HG02571 (cell line): ENCODE results near the gene MEF2B.
"Not testable (repeated sequence)": the region's sequence is repeated elsewhere in the genome, so short reads cannot be mapped to it uniquely, and the experiment has no call there.

Source experiments
- ATAC-seq: cut with Tn5 transposase; IDR thresholded peaks from one replicate; pipeline ENCODE4 v1.9.1; 2021; ENCODE audit warnings: mild to moderate bottlenecking, moderate library complexity; ENCODE audit not compliant: unreplicated experiment

MEF2B gene

GRCh38 chr19:19193926-19194325 lies 23.9 kb upstream of the MEF2B start:
- ATAC-seq: no peak

- ATAC-seq: no peak
Observed at GRCh38 chr19:19192910-19193423, 22.9 kb upstream of the MEF2B start.

DNA sequence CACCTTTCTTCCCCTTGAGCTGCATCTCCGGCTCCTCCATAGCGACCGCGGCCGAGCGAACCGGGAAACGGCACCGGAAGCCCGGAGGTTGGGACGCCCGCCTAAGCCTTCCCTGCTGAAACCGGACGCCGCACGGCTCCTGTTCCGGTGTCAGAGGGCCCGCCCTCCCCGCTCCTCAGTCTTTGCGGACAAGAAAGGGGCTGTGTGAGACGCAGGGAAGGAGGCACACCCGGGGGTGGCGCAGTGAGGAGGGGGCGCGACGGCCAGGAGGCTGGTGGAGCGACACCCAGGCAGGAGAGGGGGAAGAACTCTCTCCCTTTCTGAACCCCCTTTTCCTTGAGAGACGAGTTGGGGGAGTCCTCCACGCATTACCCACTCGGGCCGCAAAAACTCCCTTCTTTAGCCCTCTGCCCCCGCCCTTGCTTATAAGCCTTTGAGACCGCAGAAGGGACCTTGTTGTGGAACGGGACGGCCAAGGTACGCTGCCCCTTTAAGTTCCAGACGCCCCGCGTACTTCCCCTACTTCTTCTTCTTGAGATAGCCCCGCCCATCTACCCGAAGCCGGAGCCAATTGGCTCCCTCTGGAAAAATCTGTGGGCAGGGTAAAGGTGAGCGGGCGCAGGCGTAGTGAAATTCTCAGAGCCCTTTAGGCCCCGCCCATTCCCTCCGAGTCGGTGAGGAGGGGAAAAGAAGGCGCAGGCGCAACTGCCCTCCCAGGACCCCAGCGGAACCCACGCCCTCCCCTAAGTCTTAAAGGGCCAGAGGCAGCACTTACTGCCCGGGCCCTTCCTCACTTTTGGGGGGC lies 22.2 kb upstream of the MEF2B start, which contains the start of the genes BORCS8 and RFXANK:
TSS of gene BORCS8 (minus strand) at position 75 of the 805 bp plus-strand sequence. CDS start at position 40, 35 bp downstream.
TSS of gene RFXANK (plus strand) at position 181 of the 805 bp plus-strand sequence. CDS start 1,689 bp downstream, outside the sequence.
- peak; percentile 78 for ATAC-seq

- no peak for ATAC-seq
Observed at GRCh38 chr19:19191768-19192077, 21.7 kb upstream of the MEF2B start.

- no peak for ATAC-seq
Observed at GRCh38 chr19:19186742-19187141, 16.7 kb upstream of the MEF2B start.

DNA sequence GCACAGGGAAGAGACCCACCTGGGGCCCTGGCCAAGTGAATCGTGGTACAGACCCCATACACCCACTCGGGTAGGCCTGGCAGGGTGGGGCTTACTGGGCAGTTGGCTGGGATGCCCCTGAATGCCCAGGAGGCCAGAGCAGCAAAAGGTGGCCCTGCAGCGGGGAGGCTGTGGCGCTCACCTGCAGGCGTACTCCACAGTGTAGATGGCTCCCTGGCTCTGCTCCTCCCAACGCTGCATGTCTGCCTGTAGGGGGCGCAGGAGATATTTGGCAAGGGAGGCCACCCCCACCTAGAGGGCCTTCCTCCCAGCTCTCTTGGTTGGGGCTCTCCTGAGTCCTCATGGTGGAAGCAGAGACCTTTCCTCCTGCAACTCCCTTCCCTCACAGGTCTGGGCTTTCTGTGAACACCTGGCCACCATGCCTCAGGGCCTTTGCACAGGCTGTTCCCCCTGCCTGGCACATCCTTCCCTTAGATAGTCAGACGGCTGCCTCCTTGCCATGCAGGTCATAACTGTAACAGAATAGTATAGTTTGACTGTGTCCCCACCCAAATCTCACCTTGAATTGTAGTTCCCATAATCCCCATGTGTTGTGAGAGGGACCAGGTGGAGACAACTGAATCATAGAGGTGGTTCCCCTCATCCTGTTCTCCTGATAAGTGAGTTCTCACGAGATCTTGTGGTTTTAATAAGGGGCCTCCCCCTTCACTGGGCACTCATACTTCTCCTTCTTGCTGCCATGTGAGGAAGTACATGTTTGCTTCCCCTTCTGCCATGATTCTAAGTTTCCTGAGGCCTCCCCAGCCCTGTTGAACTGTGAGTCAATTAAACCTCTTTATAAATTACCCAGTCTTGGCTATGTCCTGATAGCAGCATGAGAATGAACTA lies 16.0 kb upstream of the MEF2B start:
- no peak for ATAC-seq

DNA sequence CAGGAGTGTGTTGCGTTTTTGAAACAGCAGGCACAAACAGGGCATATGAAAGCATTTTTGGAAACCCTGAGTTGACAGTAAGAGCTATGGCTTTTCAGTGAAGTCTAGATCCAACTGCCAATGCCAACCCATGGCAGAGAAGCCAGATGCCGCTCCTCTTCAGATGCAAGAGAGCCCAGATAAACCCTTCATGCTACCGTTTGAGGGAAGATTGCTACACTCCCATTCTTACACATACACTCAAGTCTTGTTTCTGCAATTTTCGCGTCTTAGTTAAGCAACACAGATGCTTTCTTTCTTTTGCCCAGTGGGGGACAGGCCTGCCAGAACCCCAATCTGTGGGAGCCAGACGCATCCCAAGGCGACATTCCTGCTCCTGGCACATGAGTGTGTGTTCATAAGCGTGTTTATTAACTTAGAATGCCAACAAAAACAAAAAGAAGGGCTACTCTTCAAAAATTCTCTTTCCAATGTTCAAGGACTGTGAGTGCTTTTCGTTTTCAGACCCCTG lies 11.5 kb upstream of the MEF2B start:
- ATAC-seq: no peak

DNA sequence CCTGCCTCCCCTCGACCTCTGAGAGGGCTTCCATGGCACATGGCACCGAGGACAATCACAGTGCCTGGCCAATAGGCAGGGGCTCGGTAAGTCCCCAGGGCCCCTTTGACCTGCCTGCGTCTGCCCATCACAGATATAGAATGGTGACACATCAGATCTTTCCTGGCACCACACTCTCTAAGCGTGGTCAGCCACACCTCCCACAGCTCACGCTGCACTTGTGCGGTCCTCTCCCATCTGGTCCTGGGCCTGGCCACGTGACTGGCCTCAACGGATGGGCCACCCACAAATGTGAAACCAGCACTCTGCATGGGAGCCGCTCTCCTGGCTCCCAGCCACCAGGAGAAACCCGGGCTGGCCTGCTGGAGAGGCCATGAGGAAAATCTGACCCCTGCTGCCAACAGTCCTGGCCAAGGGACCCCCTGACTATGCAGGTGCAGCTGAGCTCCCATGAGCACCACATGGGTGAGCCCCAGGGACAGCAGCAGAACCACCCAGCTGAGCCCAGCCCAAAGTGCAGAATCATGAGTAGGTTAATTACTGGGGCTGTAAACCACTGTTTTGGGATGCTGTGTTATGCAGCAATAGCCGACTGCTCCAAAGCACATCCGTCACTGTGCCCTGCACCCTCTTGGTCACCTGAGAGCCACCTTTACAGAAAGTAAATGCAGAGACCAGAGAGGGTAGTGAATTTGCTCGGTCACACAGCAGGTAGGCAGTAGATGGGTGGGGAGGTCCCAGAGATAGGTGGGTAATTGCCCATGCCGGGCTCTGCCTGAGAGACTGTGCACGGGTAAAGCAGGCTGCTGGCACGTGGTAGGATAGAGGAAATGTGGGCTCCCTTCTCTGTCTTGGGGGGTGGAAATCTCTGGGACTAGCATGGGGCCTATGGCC lies 9.7 kb upstream of the MEF2B start:
- ATAC-seq: no peak

DNA sequence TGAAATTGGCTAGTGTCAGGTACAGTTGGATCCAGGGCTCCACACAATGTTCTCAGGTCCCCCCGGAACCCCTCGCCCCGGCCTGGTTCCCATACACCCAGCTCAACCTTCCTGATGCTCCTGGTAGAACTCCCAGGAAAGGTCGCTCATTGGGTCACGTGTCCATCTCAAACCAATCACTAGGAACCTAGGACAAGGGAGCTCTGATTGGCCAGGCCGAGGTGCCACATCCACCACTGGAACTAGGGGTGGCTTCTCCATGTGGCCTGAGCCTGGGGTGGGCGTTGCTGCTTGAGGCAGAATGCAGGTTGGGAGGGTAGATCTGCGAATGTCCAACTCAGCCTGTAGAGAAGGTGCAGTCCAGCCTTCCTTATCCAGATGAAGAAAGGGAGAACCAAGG lies 6.9 kb upstream of the MEF2B start:
- no peak for ATAC-seq

GRCh38 chr19:19173243-19173642 lies 3.2 kb upstream of the MEF2B start:
- ATAC-seq: not testable (repeated sequence)

DNA sequence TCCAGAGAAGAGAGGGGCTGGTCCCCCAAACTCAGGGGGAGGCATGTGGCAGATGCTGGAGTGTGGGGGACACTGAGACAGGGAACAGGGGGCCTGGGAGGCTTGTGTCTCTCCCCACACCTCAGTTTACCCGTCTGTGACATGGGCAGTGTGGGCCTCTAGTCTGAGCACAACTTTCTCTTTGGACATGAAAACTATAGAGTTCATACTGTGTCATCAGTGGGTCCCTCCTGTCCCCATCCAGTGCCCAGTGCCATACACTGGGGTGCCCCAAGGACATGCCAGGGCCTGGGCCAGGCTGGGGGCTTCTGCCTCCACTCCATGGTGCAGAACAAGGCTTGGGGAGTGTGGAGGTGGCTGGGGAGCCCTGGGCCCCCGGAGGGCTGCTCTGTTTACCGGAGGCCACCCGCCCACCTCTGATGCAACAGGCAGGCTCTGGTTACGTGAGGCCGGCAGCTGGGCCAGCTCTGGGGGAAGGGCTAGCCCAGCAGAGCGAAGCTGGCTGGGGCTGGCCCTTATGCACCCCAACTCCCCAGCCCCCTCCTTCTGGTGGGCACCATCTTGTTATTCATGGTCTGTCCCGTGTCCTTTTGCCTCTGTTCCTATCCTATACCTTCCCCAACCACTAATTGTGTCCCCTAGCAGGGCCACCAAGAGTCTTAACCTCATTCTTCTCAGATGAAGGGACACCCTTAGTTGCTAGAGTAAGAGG lies 1.9 kb upstream of the MEF2B start:
- ATAC-seq: no peak

DNA sequence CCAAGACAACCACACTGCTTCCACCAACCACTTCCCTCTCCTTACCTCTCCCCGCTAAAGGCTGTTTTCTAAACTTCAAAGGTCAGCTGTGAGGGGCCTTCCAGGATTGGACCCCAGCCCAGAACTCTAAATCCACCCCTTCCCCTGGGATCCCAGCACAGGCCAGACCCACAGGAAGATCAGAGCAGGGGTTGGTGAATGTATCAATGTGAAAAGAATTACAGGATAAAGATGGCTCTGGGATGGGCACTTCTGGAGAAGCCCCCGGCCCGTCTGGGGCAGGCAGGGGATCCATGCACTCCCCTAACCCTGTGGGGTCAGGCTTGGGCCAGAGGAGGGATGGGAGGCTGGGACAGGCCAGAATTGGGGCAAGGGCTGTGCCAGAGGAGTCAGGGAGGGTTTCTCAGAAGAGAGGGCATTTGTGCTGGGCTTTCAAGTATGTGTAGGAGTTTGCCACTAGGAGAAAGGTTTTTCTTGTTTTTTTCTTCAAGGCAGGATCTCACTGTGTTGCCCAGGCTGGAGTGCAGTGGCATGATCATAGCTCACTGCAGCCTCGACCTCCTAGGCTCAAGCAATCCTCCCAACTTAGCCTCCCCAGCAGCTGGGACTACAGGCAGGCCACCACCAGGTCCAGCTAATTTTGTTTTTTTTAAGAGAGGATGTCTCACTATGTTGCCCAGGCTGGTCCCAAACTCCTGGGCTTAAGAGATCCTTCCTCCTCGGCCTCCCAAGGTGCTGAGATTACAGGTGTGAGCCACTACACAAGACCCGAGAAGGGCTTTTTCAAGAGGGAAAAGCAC lies 1.0 kb upstream of the MEF2B start:
- no peak for ATAC-seq

GRCh38 chr19:19169236-19170052 lies 619 bp downstream of the MEF2B start:
- no peak for ATAC-seq

DNA sequence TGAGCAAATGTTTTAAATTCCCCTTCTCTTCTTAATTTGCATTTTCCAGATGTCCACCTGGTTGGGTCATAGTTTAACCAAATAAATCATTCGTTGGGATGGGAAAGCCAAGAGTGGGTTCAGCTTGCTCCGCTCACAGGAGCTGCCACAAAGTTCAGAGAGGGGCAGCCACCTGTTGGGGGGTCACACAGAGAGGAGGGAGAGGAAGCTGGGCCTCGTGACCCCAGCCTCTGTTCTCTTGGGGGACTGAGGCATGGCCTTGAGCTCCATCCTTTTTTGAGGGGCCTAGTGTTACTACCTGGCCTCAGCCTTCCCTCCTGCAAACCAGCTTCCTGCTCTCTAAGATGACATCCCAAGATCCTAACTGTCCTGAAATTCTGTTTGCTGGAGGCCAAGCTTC lies 2.5 kb downstream of the MEF2B start:
- ATAC-seq: no peak

DNA sequence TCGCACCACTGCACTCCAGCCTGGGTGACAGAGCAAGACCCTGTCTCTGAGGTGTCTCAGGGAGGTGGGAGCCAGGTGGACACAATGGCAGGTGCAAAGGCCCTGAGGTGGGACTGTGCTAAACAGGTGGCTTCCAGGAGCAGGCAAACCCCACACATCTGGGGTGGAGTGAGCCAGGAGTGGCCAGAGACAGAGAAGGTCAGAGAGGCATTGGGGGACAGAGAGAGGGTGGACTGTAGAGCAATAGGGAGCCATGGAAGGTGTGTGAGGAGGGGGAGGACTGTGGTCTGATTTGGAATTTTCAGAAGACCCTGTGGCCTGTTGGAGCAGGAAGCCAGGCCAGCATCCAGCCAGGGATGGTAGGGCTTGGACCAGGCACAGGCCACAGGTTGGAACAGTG lies 4.7 kb downstream of the MEF2B start:
- ATAC-seq: no peak

DNA sequence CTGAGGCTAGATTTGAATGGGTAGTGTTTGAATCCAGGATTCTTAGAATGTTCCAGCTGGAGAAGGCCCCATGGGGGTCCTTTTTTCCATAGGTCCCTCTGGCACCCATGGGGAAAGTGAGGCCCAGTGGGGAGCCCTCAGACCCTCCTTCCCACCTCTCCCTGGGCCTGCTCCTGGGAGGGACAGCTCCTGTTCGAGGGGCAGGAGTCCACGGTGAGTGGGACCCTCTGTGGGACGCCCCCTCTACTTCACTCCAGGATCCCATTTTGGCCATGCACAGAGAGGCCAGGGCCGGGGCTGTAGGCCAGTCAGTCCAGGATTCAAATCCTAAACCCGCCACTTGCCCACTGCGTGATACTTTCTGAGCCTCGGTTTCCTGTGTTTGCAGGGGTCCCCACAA lies 7.6 kb downstream of the MEF2B start:
- no peak for ATAC-seq

DNA sequence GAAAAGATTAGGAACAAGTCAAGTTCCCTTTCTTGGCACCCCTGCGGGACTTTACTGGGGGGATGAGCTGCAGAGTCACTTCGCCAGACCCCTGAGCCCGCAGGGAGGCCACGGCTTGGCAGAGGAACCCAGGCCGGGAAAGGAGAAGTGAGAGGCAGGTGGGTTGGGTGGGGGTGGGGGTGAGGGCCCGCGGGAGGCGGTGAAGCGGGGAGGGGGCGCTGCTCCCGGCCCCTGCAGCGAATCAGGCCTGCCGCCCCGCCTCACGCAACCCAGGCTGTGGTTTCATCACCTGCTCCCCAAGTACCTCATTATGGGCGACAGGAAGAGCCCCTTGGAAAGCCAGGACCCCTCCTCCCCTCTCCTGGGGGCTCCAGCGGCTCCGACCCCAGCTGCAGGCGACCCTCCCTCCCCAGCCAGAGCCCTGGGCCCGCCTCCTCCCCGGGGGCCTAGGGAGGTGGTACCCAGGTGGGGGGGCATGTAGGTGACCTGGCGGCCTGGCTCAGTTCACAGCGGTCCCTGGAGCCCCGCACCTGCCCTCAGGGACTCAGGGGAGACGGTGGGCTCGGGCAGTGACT lies 9.5 kb downstream of the MEF2B start:
- no peak for ATAC-seq

DNA sequence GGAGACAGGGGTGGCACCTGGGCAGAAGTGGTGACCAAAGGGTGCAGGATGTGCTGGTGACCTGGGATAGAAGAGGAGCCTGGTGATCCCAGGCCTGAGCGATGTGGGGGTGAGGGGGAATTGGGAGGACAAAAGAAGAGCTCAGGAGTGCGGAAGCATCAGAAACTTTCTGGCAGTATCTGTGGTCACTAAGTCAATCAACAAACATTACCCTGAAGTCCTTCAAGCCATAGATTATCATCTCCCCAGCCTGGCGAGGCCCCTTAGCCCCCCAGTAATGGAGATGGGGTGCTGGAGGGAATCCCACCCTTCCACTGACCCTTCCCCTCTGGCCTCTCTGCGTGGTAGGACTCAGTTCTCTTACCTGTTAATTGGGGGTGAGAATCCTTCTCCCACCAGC lies 10.5 kb downstream of the MEF2B start:
- ATAC-seq: no peak
